ENCODE measurements around the gene MDC1.

Gene MDC1

DNA sequence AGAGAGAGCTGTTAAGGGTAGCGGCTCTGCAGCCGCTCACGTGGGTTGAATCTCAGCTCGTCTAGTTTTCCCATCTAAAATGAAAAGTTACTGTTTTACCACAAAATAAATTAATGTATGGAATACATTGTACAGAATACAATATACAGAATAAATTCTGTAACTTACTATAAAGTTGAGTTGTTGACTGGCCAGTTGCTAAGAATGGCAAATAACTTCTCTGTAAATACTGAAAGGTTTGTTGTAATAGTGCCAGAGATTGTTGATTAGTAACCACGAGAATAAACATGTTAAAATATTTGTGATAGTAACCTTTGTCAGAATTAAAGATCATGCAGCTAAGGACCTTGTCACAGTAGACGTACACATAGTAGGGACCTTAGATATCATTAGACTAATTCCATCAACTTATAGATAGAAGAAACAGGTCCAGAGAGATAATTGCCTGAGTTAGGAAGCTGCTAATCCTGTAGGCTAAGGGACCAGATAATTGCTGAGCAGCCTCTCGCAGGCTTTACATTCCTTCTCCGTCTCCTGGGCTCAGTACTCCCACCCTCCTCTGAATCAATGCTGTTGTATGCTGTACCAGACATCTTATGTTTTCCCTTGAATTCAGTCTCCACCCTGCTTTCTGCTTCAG is 25.8 kb downstream of the MDC1 start:
- DNase-seq = no peak

DNA sequence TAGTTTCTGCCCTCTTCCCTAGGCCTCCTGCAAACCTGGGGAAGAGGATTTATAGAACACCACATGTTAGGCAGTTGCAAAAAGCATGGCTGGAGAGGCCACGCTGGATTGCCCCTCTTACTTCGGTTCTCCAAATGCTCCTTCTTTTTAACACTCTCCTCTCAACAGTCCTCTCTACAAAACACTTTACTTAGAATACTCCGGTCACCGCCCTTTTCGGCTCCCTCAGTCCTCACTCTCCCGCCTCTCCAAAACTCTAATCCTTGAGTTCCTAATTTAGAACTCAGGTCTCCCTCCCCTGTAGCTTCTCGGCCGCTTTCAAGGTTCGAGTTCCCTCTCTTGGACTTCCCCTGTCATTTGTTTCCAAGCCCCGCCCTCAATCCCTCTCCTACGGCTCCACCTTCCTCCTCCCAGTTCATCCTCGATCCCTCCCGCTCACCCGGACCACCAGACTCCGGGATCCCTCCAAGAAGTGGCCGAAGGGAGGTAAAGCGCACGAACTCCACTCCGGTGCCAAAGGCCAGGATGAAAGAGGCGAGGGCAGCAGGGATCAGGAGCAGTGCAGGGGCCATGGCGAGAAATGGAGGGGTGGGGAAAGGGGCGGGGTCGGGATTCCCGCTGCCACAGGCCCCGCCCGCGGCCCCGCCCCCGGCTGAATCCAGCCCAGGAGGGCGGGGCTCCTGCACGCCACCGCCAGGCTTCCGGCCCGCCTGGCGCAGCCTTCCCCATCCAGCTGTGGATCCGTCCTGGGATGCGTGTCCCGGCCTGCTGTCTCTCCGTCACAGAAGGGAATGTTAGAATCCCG is 26.5 kb downstream of the MDC1 start, which contains the start of gene NRM:
NRM (minus strand) TSS at position 582 of the 805 bp plus-strand sequence; CDS start at position 572, 10 bp downstream.
- peak; percentile 49 for DNase-seq

DNA sequence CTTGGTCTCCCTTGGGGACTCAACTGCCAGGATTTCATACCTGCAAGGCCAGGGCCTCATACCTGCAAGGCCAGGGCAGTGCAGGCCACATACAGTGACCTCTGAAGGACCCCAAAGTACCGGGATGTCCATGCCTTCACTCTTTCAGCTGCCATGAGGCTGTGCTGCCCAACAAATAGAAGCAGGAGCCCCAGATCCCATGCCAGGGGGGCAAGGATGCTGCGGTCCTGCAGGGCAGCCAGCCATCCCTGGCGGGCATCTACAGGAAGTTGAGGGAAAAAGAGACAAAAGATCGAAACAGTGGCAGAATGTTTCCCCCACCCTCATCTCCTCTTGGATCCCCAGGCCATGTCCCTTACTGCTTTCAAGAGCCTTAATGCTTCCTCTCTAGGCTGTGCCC is 27.1 kb downstream of the MDC1 start:
- DNase-seq = no peak

DNA sequence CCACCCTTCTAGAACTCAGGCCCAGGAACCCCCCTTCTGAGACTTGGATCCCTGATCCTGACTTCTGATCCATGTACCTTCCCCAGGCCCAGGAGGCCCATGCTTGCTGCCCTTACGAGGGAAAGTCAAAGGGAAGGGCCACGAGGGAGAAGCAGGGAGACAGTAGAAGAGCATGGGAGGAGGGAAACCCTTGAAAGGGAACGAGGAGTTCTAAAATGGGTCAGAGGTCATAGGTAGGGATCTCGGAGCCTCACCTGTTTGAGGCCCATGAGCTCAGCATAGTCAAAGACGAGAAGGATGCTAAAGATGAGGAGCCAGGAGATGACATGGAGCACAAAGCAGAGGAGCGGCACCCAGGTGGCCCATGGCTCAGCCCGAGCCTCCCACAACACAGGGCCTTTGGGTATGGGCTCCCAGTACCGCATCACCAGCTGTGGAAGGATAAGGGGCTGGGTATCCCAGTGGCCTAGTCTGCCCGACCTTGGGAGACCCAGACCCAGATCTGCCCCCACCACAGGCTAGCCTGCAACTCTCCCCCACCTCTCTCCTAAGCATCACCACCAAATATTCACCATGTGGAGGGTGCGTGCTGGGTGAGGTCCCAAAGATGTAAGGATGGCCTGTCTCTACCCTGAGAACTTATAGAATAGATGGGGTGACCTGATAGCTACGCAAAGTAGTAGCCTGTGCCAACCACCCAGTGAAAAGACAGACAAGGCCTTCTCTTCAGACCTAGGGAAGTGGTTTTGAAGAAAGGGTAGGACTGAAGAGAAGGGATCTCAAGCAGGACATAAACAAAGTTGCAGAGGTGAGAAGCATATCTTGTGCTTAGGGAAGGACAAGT is 27.8 kb downstream of the MDC1 start:
- no peak for DNase-seq

DNA sequence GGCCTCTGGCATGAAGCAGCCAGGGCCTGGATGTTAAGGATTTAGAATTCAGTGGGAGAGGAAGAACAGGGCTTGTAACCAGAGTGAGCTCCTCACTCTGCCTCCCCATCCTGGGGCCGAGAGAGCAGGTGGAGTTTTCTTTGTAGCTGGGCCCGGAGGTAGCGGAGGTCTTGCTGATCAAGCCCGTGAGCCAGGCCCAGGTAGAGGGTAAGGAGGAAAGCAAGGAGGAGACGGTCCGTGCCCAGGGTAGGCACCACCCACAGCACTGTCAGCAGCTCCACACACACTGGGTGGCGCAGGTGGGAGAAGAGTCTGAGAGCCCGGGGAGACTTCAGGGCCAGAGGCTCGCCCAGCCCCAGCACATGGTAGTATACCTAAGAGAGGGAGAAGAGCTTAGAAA is 28.5 kb downstream of the MDC1 start:
- no peak for DNase-seq

DNA sequence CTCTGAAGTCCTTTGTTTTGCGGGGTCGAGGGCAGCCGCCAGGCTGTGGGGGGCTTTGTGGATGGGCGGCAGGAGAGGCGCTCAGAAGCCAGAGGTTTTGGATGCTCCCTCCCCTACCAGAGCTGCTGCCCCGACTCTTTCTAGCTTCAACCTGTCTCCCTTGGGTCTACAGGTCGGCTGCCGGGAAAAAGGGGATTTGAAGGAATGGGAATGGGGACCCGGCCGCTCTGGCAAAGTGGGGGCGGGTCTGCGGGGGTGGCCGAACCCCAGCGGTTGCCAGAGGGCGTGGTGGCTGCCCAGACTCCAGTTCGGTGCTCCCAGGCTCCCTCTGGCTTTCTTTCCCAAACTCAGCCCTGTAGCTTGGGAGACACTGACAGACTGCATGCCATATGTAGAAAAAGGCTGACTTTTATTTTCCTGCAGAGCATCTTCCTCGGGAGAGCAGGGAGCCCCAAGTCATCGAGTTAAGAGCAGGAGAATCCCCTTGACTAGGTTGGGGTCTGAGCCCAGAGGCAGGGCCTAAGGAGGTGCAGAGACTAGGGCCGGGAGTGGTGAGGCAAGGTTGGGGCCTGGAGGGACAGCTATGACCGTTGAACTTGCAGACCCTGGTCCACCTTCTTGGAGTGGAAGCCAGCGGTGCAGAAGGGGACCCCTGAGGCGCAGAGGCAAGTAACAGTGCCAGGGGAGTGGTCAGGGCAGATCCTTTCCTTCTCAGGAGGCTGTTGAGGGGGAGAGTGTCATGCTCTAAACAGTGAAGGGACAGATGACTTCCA is 29.2 kb downstream of the MDC1 start:
- no peak for DNase-seq

DNA sequence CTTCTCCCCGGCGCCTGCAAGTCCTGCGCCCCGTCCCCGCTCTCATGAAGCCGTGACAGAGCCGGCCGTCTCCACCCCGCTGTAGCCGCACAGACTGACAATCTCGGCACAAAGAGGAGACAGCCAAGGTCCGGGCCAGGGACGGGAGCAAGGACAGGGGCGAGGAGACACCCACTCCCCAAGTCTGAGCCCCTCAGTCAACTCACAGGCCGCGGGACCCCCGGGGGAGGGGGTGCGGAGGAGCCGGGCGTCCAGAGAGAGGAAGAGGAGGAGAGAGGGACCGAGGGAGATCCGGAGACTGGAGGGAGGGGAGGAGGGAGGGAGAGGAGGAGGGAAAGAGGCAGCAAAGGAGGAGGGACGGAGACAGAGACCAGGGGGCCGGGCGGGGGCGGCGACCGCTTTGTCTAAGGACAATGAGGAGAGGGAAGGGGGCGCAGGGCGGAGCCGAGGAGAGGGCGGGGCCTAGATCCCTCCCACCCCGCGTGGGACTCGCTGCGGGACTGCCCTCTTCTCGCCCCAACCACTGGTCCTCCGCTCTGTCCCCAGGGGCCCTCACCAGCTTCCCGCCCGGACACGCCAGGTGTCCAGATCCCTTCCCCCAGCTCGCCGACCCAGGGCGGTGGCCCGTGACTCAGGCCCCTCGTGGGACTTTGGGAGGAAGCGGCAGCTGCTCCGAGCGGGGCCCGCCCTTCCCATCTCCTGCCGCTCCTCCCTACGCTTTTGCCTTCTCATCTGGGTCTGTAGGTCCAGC is 30.0 kb downstream of the MDC1 start:
- DNase-seq = peak; percentile 32

DNA sequence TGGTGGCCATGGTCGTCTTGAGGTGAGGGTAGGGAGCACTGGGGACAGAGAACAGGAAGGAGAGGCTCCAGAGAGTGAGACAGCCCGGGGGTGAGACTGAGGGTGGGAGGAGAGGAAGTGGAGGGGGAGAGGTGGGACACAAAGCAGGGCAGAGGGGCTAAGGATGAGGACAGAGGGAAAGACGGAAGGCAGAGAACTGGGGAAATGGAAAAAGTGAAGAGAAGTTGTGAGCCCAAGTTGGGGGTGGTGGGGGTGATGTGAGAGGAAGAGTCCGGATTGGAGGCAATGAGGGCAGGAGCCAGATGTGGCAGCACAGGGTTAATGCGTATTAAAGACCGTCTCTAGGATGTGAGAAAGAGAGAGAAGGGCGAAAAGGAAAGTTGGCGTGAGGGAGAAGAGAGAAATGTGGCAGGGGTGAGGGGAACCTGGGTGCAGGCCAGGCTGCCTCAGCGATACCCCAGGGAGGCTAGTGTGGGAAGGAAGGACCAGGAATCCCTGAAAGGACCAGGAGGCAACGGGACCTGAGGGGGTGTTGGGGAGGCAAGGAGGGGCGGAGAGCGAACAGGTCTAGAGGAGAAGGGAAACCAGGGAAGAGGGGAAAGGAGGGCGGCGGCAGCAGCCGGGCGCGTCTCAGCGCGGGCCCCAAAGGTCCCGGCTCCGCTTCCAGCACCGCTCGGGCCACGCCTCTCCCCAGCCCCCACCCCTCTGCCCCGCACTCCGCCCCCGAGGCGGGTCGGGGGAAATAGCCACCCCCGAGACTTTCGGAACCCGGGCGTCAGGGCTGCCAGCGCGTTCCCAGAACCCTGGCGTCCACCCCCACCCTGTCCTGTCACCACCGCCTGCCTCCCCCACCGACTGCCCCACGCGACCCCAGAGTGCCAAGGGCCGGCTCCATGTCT is 30.8 kb downstream of the MDC1 start, which contains the start of gene PPP1R18:
PPP1R18 (minus strand) TSS at position 637 of the 899 bp plus-strand sequence; CDS start at position 10, 627 bp downstream.
- no peak for DNase-seq

DNA sequence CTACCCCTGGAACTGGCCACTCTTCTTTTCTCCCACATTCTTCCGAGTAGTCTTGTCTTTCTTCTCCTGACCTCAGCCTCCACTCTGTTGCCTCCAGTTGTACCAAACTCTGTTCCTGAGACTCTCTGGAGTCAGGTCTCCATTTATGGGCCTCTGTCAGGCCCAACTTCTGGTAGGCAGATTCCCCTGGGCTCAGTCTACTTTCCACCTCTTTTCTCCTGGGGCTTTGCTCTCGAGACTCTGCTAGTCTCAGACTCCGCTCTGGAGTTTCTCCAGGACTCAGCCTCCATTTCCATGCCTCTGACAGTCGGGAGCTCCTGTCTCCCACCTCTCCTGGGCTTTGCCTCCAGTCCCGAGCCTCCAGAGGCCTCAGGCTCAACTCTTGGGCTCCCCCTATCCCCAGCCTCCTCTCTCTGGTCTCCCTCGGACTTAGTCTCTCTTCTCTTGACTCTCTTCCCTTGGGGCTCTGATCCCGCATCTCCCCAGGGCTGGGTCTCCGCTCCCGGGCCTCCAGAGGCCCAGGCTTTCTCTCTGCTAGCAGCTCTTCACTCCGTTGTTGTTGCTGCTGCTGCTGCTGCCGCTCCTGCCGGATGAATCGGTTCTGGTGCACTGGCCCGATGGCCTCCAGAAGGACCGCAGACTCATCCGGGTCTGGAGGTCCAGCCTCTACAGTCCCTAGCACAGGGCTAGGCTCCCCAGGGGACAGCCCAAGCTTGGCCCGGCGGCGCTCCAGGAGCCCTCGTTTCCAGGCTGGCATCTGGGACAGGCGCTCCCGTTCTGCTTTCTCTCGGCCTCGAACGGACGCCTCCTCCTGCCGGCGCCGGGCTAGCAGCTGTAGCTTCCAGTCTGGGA is 31.7 kb downstream of the MDC1 start:
- DNase-seq = no peak

DNA sequence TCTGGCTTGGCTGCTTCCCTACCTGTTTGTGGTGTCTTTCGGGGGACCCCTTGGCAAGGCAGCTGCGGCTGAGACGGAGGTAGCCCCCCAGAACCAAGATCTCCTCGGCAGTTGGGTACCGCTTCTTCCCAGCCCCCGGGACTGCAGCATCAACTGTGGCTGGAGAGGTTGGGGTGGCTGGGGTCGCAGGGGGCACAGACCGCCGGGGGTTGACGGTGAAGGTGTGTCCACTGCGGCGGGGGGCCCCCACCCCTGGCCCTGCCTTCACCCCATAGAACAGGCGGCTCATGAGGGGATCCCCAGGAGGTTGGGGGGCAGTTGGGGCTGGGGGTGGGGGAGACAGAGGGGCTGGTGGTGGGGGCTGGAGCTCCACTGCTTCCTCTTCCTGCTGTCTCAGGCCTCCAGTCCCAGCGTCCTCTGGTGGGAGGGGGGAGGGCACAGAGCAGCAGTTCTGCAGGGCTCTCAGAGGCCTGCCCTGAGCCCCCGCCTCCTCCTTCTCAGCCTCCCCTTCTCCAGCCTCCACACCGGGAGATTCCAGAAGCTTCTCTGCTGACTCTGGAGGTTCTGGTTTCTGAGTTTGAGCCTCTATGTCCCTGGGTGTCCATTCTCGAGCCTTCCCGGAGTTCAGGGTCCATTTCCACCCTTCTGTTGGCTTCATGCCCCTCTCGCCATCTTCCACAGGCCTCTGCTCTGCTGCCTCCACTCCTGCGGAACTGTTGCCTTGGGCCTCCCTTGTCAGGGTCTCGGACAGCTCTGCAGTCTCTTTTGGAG is 32.5 kb downstream of the MDC1 start:
- no peak for DNase-seq

DNA sequence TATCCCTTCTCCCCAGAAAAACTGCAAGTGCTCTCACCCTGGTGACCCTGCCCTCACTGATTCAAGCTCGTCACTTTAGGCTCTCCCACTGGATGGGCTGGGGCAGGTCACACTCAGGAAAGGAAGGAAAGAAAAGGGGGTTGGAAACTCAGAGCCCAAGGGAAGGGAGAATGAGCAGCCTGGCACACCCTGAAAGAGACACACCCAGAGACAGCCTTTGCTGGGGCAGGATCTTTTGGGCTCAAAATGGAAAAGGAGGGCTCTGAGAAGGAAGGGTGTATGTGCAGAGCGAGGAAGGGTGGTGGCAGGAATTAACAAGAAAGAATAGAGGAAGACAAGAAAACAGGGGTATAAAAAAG is 33.1 kb downstream of the MDC1 start:
- DNase-seq = no peak

DNA sequence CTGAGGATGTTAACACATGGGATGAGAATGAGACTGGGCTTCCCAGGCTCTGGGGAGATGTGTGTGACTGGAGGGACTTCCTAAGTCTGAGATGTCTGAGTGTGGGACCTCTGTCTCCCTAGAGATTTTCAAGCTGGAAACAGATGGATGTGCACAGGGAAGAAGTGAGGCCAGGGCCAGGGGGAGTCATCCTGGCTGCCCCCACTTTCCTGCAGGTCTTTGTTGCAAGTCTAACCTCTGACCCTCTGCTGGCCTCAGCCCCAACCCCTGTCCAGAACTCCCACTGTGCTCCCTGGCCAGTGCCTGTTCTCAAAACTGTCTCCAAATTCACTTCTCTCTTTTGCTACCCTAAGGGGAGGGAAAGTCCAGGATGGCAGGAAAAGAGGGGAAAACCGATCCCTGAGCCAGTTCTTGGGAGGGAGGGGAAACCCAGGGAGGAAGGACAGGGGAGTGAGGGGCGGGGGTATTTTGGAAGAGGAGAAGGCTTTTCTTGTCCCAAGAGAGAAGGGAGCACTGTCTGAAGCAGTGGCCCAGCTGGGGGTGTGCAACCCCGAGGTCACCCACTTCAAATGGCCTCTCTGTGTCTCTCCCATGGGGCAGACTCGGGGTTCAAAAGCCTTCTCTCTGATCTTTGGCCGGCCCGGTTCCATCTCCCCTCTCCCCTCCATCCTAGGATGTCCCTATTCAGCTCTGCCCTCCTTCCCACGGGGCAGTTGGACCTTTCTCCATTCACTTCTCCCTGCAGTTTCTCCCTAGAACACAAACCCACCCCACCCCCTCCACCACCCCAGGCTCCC is 33.7 kb downstream of the MDC1 start:
- DNase-seq = no peak

DNA sequence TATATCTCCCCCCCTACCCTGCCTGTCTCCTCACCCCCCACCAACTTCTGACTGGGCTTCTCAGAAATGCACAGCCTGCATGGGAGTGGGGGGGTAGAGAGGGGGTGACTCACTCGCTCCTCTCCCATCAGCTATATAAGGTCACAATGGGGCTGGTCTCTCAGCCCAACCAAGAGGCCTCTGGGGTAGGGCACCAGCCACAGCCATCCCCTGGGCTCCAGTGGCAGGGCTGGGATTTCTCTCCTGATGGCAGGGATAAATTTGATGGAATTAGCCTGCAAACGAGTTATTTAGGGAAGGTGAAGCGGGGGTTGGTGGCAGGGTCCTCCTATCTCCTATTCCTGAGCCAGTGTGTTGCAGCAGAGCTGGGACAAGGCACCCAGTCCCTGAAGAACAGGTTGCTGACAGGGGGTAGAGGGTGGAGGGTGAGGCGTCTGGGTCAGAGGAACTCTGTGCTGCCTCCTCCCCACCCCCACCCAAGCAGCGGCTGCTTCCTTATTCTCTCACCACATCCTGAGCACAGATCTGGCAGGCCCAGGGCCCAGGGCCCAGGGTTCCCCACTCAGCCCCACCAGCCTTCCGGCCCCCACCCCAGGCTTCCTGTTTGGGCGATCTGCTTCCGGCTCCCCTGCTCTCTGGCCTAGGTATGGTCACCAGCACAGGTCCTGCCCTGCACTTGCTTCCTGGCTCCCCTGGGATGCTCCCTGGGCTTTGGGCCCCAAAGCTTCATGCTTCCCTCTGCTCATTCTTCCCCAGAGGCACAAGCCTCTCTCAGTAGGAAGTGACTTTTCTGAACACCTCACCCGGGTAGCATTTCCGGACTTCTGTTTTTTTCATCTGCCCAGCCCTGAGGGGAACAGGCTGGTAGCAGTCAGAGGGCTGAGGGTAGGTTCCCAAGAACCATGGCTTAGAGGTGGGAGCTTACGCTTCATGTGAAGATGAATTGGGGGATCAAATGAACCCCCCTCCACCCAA is 34.7 kb downstream of the MDC1 start:
- DNase-seq = no peak

DNA sequence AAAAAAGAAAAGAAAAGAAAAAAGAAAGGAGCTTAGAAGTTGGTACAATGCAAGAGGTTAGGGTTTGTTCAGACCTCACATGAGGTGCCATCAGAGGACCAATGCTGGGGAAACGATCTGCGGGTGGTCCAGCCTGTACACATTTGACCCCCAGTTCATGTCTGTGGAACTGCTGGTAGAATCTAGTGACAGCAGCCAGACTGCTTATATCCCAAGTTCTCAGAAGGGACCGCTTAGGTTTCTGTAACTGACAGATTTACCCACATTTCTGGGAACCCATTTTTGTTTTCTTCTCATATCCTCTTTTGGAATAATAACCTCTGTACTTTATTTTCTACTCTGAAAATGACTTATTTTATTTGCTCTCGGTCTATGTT is 35.3 kb downstream of the MDC1 start:
- DNase-seq = no peak

DNA sequence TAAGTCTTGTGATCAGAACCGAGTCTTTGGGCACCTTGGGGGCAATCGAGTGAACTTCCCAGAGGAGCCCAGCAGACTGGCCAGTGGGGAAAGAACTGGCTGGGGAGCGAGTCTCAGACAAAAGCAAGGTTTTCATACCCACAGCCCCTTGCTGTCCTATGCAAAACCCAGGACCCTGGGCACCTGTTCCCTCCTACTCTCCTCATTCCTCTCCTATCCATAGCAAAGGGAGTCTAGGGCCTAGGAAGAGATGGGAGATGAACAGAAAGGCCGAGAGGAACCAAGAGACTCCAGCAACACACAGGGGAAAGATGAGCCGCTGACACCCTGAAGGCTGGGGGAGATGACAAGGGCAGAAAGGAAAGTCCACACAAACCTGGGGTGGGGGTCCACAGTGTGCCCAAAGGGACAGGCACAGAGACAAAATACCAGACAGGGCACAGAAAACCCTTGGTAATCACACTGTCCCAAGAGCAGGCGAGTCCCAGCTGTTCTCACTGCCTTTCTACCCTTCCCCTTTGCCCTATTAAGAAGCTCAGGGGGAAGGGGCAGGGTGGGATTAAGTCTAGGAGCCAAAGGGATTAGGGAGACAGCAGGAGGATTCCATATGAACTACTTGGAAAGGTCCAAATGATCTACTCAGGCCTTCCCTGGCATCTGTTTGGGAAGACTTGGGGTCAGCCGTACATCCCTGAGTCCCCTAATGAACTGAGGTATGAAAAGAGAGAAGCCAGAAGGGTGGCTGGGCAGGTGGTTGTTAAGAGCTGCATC is 37.1 kb downstream of the MDC1 start:
- DNase-seq = no peak
